OCI-LY7 (cell line): ENCODE results near the gene METTL24. TPM values are rescaled to one million over a fixed set of nuclear protein-coding genes. Genes with fewer than 3 reads are reported as not detected.
"Not testable (repeated sequence)": the region's sequence is repeated elsewhere in the genome, so short reads cannot be mapped to it uniquely, and the experiment has no call there.

Source experiments
- BruUV-seq: library from RNA; stranded (reverse); fragments of 400-500 nt; replicated peaks from 2 replicates; lab custom pipeline; 2021; lab: Mats Ljungman, UMichigan
- CTCF ChIA-PET: fragments of 300-600 bp; sonication (Branson Sonifier 250); formaldehyde crosslinking; loops from one replicate; lab custom pipeline; 2022; ENCODE audit warnings: antibody characterized with exemption; ENCODE audit not compliant: unreplicated experiment; lab: Charles Lee
- POLR2A ChIA-PET: fragments of 300-600 bp; sonication (Branson Sonifier 250); formaldehyde crosslinking; loops from one replicate; lab custom pipeline; 2022; ENCODE audit warnings: antibody characterized with exemption; lab: Charles Lee
- DNase-seq: peaks from one replicate; pipeline ENCODE4 v3.0.0-alpha.2; 2015; ENCODE audit warnings: low spot score
- H2AFZ ChIP-seq: fragments of 200-600 bp; sonication (generic), shearing (Covaris generic); 2 replicates; pipeline ENCODE4 v1.6.1; 2014; ENCODE audit warnings: mild to moderate bottlenecking, antibody characterized with exemption, low read length, moderate library complexity
- H3K27ac ChIP-seq: fragments of 200-600 bp; sonication (generic); 2 replicates; pipeline ENCODE4 v1.5.1; 2014; ENCODE audit warnings: mixed run types, low read depth, mild to moderate bottlenecking, moderate library complexity, low read length, inconsistent platforms; ENCODE audit not compliant: poor library complexity, severe bottlenecking
- H3K36me3 ChIP-seq: fragments of 200-600 bp; sonication (generic); 2 replicates; pipeline ENCODE4 v1.6.1; 2014; ENCODE audit warnings: mild to moderate bottlenecking, antibody characterized with exemption, low read length, moderate library complexity, mixed read lengths; ENCODE audit not compliant: insufficient read depth
- H3K4me1 ChIP-seq: fragments of 200-600 bp; sonication (generic); 2 replicates; pipeline ENCODE4 v1.5.1; 2014; ENCODE audit warnings: mild to moderate bottlenecking, low read length; ENCODE audit not compliant: insufficient read depth, poor library complexity, severe bottlenecking
- H3K4me2 ChIP-seq: fragments of 200-600 bp; sonication (generic); 2 replicates; pipeline ENCODE4 v1.6.1; 2014; ENCODE audit warnings: mild to moderate bottlenecking, low read length
- H3K4me3 ChIP-seq: fragments of 200-600 bp; sonication (generic); 2 replicates; pipeline ENCODE4 v1.5.1; 2014; ENCODE audit warnings: mild to moderate bottlenecking, low read depth, low read length; ENCODE audit not compliant: poor library complexity, severe bottlenecking
- H3K79me2 ChIP-seq: fragments of 200-600 bp; sonication (generic); 2 replicates; pipeline ENCODE4 v1.6.1; 2016; ENCODE audit warnings: low read depth, mild to moderate bottlenecking, low read length, moderate library complexity, mixed read lengths; ENCODE audit not compliant: insufficient read depth
- H3K9me2 ChIP-seq: fragments of 200-600 bp; sonication (generic); 2 replicates; pipeline ENCODE4 v1.6.1; 2016; ENCODE audit warnings: mild to moderate bottlenecking, low read length, mixed read lengths; ENCODE audit not compliant: insufficient read depth
- H3K9me3 ChIP-seq: fragments of 200-600 bp; sonication (generic); 2 replicates; pipeline ENCODE4 v1.6.1; 2014; ENCODE audit warnings: mild to moderate bottlenecking, mixed run types, low read length, mixed read lengths
- H4K20me1 ChIP-seq: fragments of 200-600 bp; sonication (generic); 2 replicates; pipeline ENCODE4 v1.6.1; 2014; ENCODE audit warnings: mild to moderate bottlenecking, antibody characterized with exemption, low read length, moderate library complexity, mixed read lengths; ENCODE audit not compliant: insufficient read depth
- CTCF ChIP-seq: fragments of 200-600 bp; sonication (generic); conservative IDR thresholded peaks from 2 replicates; pipeline ENCODE4 v1.5.1; 2014; ENCODE audit warnings: mild to moderate bottlenecking, antibody characterized with exemption, low read length, moderate library complexity, mixed read lengths
- EZH2phosphoT487 ChIP-seq: fragments of 200-600 bp; sonication (generic); IDR thresholded peaks from 2 replicates; pipeline ENCODE4 v1.6.1; 2018; ENCODE audit warnings: low read depth, borderline replicate concordance, mild to moderate bottlenecking, mixed run types, antibody characterized with exemption, low read length, moderate library complexity, mixed read lengths
- intact Hi-C: fragments of 100-400 bp; cut with micrococcal nuclease; formaldehyde crosslinking; loops from one replicate; pipeline ENCODE4 v1.10.0; 2022; ENCODE audit not compliant: unreplicated experiment
- total RNA-seq, 2 experiments: library from RNA; depleted of rRNA in 1 of 2; stranded (reverse); fragments of >200 nt in 1 of 2; shearing (Covaris generic) in 1 of 2; gene quantifications; 2 replicates each; pipeline ENCODE4 v1.2.3, GENCODE V29; 2014 to 2022

The METTL24 gene
- total RNA-seq, 2 experiments from 2014 or later, result not detected

GRCh38 chr6:110250058-110250457 lies 108.1 kb downstream of the METTL24 start:
- no peak for DNase-seq
- intact Hi-C loops, result no loop called here
- H3K4me3 ChIP-seq, result no peak overlapping the region

DNA sequence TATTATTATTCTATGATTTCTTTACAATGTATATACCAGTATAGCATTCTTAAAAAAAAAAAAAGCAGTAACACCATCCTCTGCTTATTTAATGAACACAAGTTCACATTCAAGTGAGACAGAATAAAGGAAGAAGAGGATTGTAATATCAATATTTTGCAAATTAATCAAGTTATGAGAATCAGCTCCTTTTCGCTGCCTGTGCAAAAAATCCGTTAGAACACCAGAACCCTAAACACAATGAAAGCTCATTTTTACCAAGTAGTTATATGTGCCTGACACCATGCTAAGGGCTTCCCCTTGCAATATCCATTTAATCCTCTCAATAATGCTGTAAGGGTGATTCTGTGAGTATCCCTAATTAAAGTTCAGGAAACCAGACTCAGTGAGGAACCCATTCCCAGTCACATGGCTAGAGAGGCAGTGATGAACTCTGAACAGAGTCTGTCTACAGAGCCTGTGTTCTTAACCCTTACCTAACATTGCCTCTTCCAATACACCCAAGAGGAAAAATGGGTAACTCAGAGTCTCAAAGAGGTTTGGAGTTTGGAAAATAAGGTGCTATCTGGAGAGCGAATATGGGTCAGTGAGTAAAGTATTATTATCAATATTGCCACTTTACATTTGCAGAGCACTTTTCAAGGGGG lies 111.1 kb downstream of the METTL24 start:
- Histone ChIP-seq H3K9me3 (no peaks in the 10 kb centered on the region), H3K36me3 (no peaks in the 10 kb centered on the region), H3K4me1 (no peaks in the 10 kb centered on the region), H3K79me2 (no peaks in the 10 kb centered on the region), H3K4me3 (no peak overlapping the region), H4K20me1 (no peaks in the 10 kb centered on the region), H3K9me2 (no peaks in the 10 kb centered on the region), H3K27ac (no peak overlapping the region), H3K4me2 (no peak overlapping the region), H2AFZ (no peak overlapping the region)
- TF ChIP-seq EZH2phosphoT487, result no peak
- no peak for TF ChIP-seq CTCF
- no peak for DNase-seq
- BruUV-seq, result no TSS peak
- intact Hi-C loops, result no loop called here
- POLR2A ChIA-PET, result no interaction called here
- CTCF ChIA-PET, result no interaction called here

More at GRCh38 chr6:110250058-110250457, 108.1 kb downstream of the METTL24 start:
- Histone ChIP-seq H3K79me2 (no peaks in the 10 kb centered on the region), H2AFZ (no peak overlapping the region), H3K4me2 (no peak overlapping the region), H3K9me2 (no peaks in the 10 kb centered on the region), H4K20me1 (no peaks in the 10 kb centered on the region), H3K27ac (no peak overlapping the region), H3K36me3 (no peaks in the 10 kb centered on the region), H3K9me3 (no peaks in the 10 kb centered on the region), H3K4me1 (no peaks in the 10 kb centered on the region)
- POLR2A ChIA-PET, result no interaction called here
- no TSS peak for BruUV-seq
- CTCF ChIA-PET, result no interaction called here
- TF ChIP-seq EZH2phosphoT487 (no peak), CTCF (no peak)

GRCh38 chr6:110246378-110246777 lies 111.8 kb downstream of the METTL24 start:
- no peaks in the 10 kb centered on the region for H3K9me3 ChIP-seq
- POLR2A ChIA-PET, result interaction anchor here (0.5 to 0.8 kb wide), 2 partner anchors 9 to 979 kb away, joined by 3 to 6 read pairs; no protein-coding TSS in a partner anchor
- H3K9me2 ChIP-seq, result no peaks in the 10 kb centered on the region
- no peak overlapping the region for H3K27ac ChIP-seq
- no peaks in the 10 kb centered on the region for H3K79me2 ChIP-seq
- no peaks in the 10 kb centered on the region for H3K4me1 ChIP-seq
- no peak for DNase-seq
- no peak overlapping the region for H3K4me3 ChIP-seq
- H4K20me1 ChIP-seq, result no peaks in the 10 kb centered on the region
- no peak overlapping the region for H3K4me2 ChIP-seq
- H2AFZ ChIP-seq, result no peak overlapping the region
- TF ChIP-seq CTCF (no peak), EZH2phosphoT487 (no peak)
- intact Hi-C loops, result no loop called here
- no peaks in the 10 kb centered on the region for H3K36me3 ChIP-seq
- no TSS peak for BruUV-seq
- CTCF ChIA-PET, result no interaction called here

GRCh38 chr6:110244621-110245020 lies 113.5 kb downstream of the METTL24 start:
- BruUV-seq, H3K27ac ChIP-seq, H3K4me1 ChIP-seq, H3K79me2 ChIP-seq, H3K4me3 ChIP-seq, intact Hi-C loops, H3K4me2 ChIP-seq, H3K9me2 ChIP-seq, DNase-seq, H4K20me1 ChIP-seq, POLR2A ChIA-PET, CTCF ChIA-PET, H3K9me3 ChIP-seq, H2AFZ ChIP-seq, H3K36me3 ChIP-seq: not testable (repeated sequence)
